GM19455 (cell line): Measurements from ENCODE around the gene VWA7.
"Not testable (repeated sequence)": the region's sequence is repeated elsewhere in the genome, so short reads cannot be mapped to it uniquely, and the experiment has no call there.

Source experiments
- ATAC-seq: cut with Tn5 transposase; IDR thresholded peaks from one replicate; pipeline ENCODE4 v1.9.1; 2021; ENCODE audit not compliant: unreplicated experiment

The VWA7 gene

DNA sequence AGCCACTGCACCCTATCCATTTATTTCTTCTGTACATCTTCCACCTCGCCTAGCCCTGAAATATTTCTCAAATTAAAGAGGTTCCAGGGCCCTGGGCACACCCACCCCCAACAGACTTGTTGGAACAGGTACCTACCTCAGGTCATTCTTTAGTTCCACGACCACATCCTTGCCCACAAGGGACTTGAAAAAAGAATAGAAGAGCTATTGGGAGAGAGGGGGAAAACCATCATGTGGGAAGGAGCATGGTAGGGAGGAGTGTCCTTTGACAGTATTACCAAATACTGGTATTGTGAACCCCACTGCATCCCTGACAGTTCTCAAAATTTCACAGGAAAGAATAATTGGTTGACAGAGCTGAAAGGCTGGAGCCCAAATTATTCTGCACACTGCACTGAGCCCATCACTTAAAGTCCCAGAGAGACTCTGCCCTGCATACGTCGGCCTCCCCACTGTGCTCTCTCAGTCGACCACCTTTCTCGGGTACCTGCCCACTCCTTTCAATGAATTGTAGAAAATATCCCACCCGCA is 28.9 kb upstream of the VWA7 start:
- ATAC-seq, result no peak

GRCh38 chr6:31801031-31801927 is 24.2 kb upstream of the VWA7 start:
- ATAC-seq, result not testable (repeated sequence)

DNA sequence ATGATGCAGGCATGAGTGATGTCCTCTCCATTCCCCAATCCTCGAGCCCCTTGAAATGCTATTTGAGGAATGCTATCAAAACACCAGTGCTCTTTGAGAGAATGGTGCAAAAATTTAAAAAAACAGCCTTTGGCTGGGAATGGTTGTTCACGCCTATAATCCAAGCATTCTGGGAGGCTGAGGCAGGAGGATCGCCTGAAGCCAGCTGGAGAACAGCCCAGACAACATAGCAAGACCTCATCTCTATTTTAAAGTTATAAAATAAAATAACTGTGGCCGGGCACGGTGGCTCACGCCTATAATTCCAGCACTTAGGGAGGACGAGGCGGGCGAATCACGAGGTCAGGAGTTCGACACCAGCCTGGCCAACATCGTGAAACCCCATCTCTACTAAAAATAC is 22.7 kb upstream of the VWA7 start:
- no peak for ATAC-seq

- no peak for ATAC-seq
These were observed 20.5 kb upstream of the VWA7 start for GRCh38 chr6:31797588-31797987.

GRCh38 chr6:31796993-31797385 is 19.9 kb upstream of the VWA7 start:
- no peak for ATAC-seq

DNA sequence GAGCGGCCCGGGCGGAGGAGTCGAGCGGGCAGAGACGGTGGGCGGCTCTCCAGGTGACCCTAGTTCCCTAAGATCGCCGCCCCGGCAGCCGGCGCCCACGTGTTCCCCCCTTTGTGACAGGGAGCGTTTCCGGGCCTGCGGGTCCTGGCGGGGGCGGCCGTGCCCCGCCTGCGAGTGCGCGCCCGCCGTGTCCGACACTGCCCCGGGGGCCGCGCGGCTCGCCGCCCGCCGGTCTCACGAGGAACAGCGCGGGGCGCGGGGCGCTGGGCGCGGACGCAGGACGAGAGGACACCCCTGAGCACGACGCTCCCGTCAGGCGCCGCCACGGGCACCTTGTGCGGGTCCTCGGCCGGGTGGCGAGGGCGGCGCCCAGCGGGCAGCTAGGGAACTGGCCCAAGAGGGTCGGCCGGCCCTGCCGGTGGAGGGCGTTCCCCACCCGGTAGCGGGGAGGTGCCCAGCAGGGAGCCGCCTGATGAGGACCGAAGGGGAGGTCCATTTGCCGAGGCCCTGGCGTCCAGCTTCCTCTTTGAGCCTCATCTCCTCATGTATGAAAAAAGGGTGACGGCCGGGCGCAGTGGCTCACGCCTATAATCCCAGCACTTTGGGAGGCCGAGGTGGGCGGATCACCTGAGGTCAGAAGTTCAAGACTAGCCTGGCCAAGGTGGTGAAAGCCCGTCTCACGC is 18.6 kb upstream of the VWA7 start, which contains the start of gene VARS1:
Gene VARS1, minus strand, starts transcription at position 137 of the 683 bp plus-strand sequence. CDS start 535 bp downstream, outside the sequence.
- peak; percentile 65 for ATAC-seq

- ATAC-seq, result peak; percentile 16
These were observed 17.9 kb upstream of the VWA7 start for GRCh38 chr6:31794866-31795615.

GRCh38 chr6:31794294-31794865 is 17.3 kb upstream of the VWA7 start:
- no peak for ATAC-seq

DNA sequence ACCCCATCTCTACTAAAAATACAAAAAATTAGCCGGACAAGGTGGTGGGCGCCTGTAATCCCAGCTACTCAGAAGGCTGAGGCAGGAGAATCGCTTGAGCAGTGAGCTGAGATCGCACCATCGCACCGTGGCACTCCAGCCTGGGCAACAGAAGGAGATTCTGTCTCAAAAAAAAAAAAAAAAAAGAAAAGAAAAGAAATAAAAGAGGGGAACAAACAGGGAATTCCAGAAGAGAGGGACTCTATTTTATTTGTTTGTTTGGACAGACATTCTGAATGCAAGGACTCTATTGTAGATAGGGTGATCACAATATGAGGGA is 16.8 kb upstream of the VWA7 start:
- not testable (repeated sequence) for ATAC-seq

GRCh38 chr6:31792761-31793171 is 15.6 kb upstream of the VWA7 start:
- ATAC-seq, result no peak

GRCh38 chr6:31792090-31792374 is 14.9 kb upstream of the VWA7 start:
- ATAC-seq, result no peak

DNA sequence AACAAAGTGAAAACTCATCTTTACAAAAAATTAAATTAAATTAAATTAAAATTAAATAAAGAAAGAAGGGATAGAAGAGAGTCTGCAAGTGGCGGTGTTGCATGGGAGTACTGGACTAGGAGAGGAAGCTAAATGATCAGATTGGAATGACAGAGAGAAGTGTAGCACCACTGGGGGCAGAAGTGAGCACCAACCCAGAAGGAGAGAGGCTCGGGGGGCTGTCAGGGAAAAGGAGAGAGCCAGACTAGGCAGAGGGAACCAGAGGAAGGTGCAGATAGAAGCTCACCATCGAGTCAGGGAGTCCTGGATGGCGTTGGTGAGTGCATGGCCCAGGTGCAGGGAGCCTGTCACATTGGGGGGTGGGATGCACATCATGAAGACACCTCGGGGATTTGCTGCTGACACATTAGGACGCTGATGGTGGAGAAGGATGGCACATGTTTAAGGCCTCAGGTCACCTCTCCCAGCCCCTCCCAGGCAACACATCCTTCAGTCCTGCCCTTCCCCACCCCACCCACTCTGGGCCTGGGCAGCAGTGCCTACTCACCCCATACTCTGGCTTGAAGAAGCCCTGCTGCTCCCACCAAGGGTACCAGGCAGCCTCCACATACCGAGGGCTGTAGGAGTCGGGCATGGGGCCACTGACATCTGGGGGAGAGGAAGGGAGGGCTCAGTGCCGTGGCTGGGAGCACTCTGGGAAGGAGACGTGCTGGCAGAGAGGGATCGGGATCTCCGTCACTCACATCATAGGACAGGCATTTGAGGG is 14.4 kb upstream of the VWA7 start:
- ATAC-seq, result no peak

DNA sequence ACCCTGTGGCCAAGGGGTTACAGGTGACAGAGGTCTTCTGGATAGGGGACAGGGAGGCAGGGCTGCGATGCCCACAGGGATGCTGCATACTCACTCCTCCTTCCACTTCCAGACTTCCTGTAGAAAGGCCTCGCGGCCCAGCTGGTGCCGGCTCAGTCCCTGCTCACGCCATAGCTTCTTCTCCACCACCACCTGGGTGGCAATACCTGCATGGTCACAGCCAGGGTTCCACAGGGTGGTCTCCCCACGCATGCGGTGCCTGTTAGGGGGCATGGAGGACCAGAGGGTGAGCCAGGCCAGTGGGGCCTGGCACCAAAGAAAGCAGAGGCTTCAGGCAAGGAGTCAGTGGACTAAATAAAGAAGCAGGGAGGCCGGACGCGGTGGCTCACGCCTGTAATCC is 8.3 kb upstream of the VWA7 start:
- no peak for ATAC-seq

GRCh38 chr6:31784098-31784925 is 7.2 kb upstream of the VWA7 start:
- ATAC-seq, result no peak

DNA sequence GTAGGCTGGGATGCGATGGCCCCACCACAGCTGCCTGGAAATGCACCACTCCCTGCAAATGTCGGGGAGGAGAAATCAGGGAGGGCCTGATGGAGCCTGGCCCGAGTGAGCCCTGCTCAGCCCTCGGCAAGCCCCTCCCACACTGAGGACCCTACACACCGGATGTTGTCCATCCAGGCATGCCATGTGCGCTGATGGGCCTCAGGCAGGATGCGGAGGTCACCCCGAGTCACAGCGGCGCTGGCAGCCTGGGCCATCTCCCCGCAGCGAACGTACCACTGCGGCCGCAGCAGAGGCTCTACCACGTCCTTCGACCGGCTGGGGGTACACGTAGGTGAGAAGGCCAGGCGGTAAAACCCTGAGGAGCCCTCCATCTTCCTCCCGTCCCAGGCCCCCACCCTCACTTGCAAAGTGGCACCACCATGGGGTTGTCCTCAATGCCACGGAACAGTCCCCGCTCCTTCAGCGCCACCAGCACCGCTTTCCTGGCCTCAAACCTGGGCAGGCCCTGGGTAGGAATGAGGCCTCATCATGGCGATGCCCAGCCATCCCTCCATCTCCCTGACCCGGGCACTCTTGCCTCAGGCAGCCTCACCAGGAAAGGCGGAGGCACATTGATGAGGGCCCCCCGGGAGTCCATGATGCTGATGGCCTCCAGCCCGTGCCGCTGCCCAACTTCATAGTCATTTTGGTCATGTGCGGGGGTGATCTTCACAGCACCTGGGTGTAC is 5.2 kb upstream of the VWA7 start:
- ATAC-seq, result no peak

DNA sequence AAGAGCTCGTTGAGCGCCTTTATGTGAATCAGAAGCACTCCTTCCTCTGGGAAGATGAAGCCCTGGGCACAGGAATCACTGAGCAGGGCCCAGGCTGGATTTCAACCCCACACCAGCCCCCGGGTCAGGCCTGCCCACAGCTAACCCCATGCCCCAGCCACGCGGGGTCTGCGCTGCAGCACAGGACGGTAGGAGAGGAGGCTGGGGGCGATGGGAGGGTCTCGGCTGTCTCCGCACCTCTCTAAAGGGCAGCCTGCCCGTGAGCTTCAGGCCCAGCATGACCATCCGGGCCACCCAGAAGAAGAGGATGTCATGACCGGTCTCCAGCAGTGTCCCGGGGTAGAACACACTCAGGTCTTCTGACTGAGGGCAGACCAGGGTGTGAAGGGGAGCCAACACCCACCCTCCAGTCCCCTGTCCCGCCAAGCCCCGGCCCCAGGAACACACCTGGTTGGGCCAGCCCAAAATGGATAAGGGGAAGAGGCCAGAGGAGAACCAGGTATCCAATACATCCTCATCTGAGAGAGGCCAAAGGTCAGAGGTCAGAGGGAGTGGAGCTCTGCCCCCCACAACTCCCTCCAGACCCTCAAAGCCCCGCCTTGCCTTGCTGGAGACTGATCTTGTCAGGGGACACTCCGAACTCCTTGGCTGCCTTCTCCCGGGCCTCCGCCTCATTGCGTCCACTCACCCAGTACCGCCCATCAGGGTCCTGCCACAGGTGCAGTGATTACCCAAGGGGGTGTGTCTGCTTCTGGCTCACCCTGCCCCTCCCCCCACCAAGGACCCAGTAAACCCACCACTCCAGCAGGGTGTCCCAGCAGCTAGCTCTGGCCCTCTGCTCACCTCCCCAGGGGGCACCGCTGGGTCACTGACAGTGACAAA is 4.4 kb upstream of the VWA7 start:
- no peak for ATAC-seq

- no peak for ATAC-seq
These were observed 3.5 kb upstream of the VWA7 start for GRCh38 chr6:31780507-31781243.
